GM23338 (cell line): ENCODE measurements around the gene CMBL.

Experiments
- CREB1 ChIP-seq: fragments of 250-450 bp; sonication (Bioruptor Pico); IDR thresholded peaks from 2 replicates; pipeline ENCODE4 v1.5.0; 2020; ENCODE audit warnings: low read depth, mild to moderate bottlenecking, moderate library complexity
- CTCF ChIP-seq, 2 experiments: fragments of 200-600 bp in 1 of 2; sonication (generic) in 1 of 2; conservative IDR thresholded peaks; 2 replicates each; pipeline versions ENCODE4 v1.5.1 to v1.6.1; 2016 to 2017; ENCODE audit warnings: antibody characterized with exemption in 2 of 2, low read depth in 2 of 2, mild to moderate bottlenecking in 2 of 2, moderate library complexity in 1 of 2
- ETS1 ChIP-seq: IDR thresholded peaks from 2 replicates; pipeline ENCODE4 v1.6.1; 2016; ENCODE audit warnings: antibody characterized with exemption
- EZH2 ChIP-seq: fragments of 200-600 bp; sonication (generic); IDR thresholded peaks from one replicate; pipeline ENCODE4 v1.8.0; 2017; ENCODE audit warnings: antibody characterized with exemption, mild to moderate bottlenecking, low read depth; ENCODE audit not compliant: unreplicated experiment
- EZH2phosphoT487 ChIP-seq: fragments of 200-600 bp; sonication (generic); IDR thresholded peaks from one replicate; pipeline ENCODE4 v1.8.1; 2018; ENCODE audit warnings: antibody characterized with exemption; ENCODE audit not compliant: unreplicated experiment
- JUNB ChIP-seq: IDR thresholded peaks from one replicate; pipeline ENCODE4 v1.6.1; 2016; ENCODE audit warnings: antibody characterized with exemption; ENCODE audit not compliant: unreplicated experiment
- NANOG ChIP-seq: IDR thresholded peaks from 2 replicates; pipeline ENCODE4 v1.6.1; 2016; ENCODE audit warnings: antibody characterized with exemption, borderline replicate concordance
- POLR2AphosphoS5 ChIP-seq: IDR thresholded peaks from 2 replicates; pipeline ENCODE4 v1.6.1; 2016; ENCODE audit warnings: antibody characterized with exemption, low read depth
- REST ChIP-seq: IDR thresholded peaks from one replicate; pipeline ENCODE4 v1.6.1; 2018; ENCODE audit warnings: antibody characterized with exemption; ENCODE audit not compliant: unreplicated experiment
- ZNF331 ChIP-seq: fragments of 250-450 bp; sonication (Bioruptor Pico); IDR thresholded peaks from 2 replicates; pipeline ENCODE4 v1.5.0; 2020; ENCODE audit warnings: low read depth, mild to moderate bottlenecking, moderate library complexity
- ZNF462 ChIP-seq: fragments of 250-450 bp; sonication (Bioruptor Pico); IDR thresholded peaks from 2 replicates; pipeline ENCODE4 v1.5.0; 2020; ENCODE audit warnings: mild to moderate bottlenecking, moderate library complexity

- no peak for TF ChIP-seq CTCF (conservative IDR thresholded peaks at IDR 0.05; ENCODE audit: low read depth in 2 of 2)
- peak; percentile 94 for TF ChIP-seq POLR2AphosphoS5
- no peak for TF ChIP-seq REST
- no peak for TF ChIP-seq CREB1 (CRISPR knock-in tag)
- no peak for TF ChIP-seq EZH2phosphoT487
- no peak for TF ChIP-seq JUNB
- TF ChIP-seq EZH2: no peak
- TF ChIP-seq ETS1: peak; percentile 55
- TF ChIP-seq ZNF331: no peak
- TF ChIP-seq ZNF462 (CRISPR knock-in tag): no peak
- TF ChIP-seq NANOG: no peak
Observed at GRCh38 chr5:10249948-10250805, 57.5 kb downstream of the CMBL start, which contains the start of gene CCT5.
